Transverse colon (tissue), 4 donors: ENCODE results near the gene TUFT1.

Experiments used
- CTCF ChIP-seq, 5 experiments: fragments of 200-600 bp in 3 of 5; fragments of 450-650 bp in 2 of 5; sonication (generic) in 3 of 5; IDR thresholded peaks; 1 replicate in 2 of 5; 2 replicates in 3 of 5; pipeline ENCODE4 v1.5.1; 2016 to 2017; ENCODE audit warnings: antibody characterized with exemption in 5 of 5, inconsistent platforms in 3 of 5, mild to moderate bottlenecking in 2 of 5, moderate library complexity in 1 of 5
- EP300 ChIP-seq: sonication (generic); formaldehyde crosslinking; IDR thresholded peaks from one replicate; pipeline ENCODE4 v1.6.1; 2017; ENCODE audit warnings: antibody characterized with exemption, low read depth
- POLR2A ChIP-seq: fragments of 450-650 bp; IDR thresholded peaks from one replicate; pipeline ENCODE4 v1.6.1; 2016; ENCODE audit warnings: antibody characterized with exemption, mild to moderate bottlenecking, moderate library complexity
- POLR2AphosphoS5 ChIP-seq, 3 donors: sonication (generic); formaldehyde crosslinking; IDR thresholded peaks; one replicate each; pipeline ENCODE4 v1.6.1; 2016; ENCODE audit warnings: antibody characterized with exemption in 3 of 3

GRCh38 chr1:151624783-151625182, 84.7 kb downstream of the TUFT1 start:
- TF ChIP-seq CTCF (IDR thresholded peaks at IDR 0.05) = no peak
- no peak for TF ChIP-seq POLR2A
- TF ChIP-seq POLR2AphosphoS5 (IDR thresholded peaks at IDR 0.05) = no peak
- TF ChIP-seq EP300 = no peak
